HG03442 (cell line): ENCODE measurements around the gene MAMDC2.

Source experiments
- ATAC-seq: cut with Tn5 transposase; IDR thresholded peaks from one replicate; pipeline ENCODE4 v1.9.1; 2021; ENCODE audit warnings: mild to moderate bottlenecking, moderate library complexity; ENCODE audit not compliant: unreplicated experiment

Gene MAMDC2

GRCh38 chr9:70127540-70128416 is 84.1 kb downstream of the MAMDC2 start:
- ATAC-seq, result no peak

DNA sequence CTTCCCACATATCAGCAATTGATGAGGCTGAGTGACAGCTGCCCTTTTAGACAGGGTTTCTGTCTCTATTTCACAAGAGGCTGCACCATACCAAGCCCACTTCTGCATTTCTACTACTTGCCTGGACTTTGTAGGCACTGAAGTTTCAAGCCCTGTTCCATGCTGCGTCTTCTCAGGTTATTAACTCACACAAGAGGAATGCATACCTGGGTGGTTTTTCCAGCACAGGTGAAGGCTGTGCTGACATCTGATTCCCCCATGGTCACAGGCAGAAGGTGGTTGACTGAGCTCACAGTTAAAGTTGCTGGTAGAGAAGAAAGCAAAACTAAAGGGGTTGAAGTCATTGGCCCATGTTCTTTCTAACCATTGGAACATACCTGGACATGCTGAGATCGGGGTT is 86.6 kb downstream of the MAMDC2 start:
- no peak for ATAC-seq

- no peak for ATAC-seq
Observed at GRCh38 chr9:70131296-70131695, 87.6 kb downstream of the MAMDC2 start.

DNA sequence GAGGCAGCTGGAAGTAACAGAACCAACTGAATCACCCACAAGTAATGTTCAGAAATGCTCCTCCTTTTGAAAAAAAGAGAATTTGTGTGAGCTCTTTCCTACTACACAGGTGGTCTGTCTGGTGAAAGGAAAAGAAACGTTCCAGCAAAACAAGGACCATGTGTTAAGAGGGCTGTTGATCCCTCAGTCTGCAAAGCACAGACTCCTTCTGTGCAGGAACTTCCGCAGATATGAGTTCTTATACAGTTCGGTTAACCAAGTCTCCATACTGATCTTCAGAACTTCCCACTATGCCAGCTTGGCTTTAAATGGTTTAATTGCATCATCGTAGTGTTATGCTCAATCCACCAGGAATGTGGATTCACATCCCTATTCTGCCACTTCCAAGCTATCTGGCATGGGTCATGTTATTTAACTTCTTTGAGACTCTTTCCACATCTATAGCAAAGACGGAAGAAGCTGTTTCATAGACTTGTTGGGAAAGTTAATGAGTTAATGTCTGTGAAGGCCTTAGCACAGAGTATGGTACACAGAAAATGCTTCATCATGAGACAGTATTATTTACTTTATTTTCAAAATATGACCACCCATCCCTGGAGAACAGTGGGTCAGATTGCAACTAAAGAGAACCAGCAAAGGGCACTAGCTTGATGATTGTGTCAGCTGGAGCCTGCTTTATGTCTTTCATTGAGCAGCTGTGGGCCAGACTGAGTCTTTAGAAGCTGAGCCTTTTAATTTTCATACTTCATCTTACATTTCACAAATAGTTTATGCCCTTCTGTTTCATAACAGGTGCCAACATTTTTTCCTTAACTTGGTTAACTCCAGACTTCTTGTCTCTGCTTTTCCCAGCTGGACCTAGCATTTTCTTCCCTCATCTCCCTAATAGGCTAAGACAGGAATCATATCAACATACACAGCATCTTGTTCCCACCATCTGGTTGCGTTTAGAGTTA is 89.9 kb downstream of the MAMDC2 start:
- ATAC-seq, result no peak

DNA sequence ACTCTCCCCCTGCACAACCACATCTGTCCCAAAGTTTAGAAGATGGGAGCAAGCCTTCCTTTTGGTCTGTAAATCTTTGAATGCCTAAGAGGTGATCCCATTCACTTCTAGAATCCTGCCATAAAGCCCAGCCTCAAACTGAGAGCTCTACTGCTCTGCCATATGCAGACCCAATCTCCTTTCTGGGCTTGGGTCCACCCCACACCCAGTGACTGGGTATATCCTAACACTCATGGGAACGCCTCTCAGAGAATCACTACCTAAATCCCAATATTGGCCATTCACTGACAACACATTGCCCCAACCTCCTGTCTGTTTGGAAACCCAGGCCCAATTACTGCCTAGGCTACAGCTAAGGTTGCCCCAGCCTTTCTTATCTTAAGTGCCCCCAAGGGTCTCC is 90.7 kb downstream of the MAMDC2 start:
- no peak for ATAC-seq

DNA sequence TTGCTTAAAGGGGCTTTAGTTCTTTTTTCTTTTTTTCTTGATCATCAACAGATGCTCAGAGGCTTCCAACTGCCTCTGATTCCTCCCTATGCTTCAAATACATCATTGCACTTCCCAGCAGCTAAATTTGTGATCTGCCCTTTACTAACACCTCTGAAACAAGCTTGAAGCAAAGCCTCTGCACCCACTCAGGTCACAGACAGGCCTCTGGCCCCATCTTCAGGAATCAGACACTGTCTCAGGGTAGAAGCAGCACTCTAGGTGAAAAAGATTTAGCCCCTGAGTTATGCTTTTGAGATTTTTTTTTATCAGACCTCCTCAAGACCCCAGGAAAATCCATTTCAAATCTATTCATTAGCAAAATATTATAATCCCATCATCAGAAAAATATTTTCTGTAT is 91.5 kb downstream of the MAMDC2 start:
- no peak for ATAC-seq

- no peak for ATAC-seq
Observed at GRCh38 chr9:70136632-70137031, 93.0 kb downstream of the MAMDC2 start.

GRCh38 chr9:70137577-70137976 is 93.9 kb downstream of the MAMDC2 start:
- ATAC-seq, result no peak

GRCh38 chr9:70142101-70142500 is 98.5 kb downstream of the MAMDC2 start:
- no peak for ATAC-seq

- ATAC-seq, result no peak
Observed at GRCh38 chr9:70143394-70144130, 99.9 kb downstream of the MAMDC2 start.

DNA sequence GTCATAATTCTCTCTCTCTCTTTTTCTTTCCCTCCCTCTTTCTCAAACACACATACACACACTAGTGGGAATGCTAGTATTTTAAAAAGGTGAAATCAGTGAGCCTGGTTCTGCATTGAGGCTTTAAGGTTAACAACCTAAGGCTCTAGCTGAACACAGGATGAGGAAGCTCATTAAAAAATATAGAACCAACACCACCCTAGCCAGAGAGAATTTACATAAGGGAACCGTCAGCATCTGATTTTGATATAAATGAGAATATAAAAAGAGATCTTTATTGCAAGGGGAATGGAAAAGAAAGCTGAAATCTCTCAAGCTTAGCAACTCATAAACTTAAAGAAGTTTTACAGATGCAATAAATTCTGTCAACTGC is 100.5 kb downstream of the MAMDC2 start:
- no peak for ATAC-seq

- ATAC-seq, result no peak
Observed at GRCh38 chr9:70145981-70146380, 102.3 kb downstream of the MAMDC2 start.

GRCh38 chr9:70147196-70147595 is 103.5 kb downstream of the MAMDC2 start:
- ATAC-seq, result no peak

DNA sequence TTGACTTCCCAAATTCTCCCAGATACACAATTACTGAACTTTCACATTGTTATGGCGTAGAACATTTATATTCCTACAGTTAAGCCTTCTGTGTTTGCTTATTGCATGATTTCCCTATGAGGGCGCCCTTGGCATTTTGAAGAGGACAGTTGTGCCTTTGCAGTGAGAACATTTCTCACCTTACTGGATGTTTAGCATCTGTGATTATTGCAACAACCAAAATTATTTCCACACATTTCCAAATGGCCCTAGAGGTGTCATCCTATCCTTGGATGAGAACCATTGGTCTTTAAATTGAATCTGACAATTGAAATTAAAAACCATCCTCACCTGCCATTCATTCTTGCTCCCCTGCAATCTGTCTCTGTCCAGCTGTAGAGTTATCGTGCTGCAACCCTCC is 104.0 kb downstream of the MAMDC2 start:
- no peak for ATAC-seq

- ATAC-seq, result no peak
Observed at GRCh38 chr9:70152350-70152749, 108.7 kb downstream of the MAMDC2 start.

- ATAC-seq, result no peak
Observed at GRCh38 chr9:70156729-70157128, 113.1 kb downstream of the MAMDC2 start.

DNA sequence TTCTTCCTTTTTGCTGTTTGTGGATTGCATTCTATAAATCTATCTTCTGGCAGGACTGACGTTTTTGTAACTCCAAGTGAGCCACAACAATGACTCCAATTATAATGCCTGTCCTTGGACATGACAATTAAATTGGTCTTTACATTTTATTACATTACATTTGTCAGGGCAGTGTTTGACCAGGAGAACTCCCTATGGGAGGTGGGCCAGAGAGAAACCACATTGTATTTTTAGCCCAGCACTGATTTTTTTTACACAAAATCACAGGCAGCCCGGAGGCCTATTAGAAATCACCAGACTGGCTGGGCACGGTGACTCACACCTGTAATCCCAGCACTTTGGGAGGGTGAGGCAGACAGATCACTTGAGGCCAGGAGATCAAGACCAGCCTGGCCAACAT is 116.0 kb downstream of the MAMDC2 start:
- no peak for ATAC-seq

GRCh38 chr9:70160686-70161600 is 117.3 kb downstream of the MAMDC2 start:
- no peak for ATAC-seq

DNA sequence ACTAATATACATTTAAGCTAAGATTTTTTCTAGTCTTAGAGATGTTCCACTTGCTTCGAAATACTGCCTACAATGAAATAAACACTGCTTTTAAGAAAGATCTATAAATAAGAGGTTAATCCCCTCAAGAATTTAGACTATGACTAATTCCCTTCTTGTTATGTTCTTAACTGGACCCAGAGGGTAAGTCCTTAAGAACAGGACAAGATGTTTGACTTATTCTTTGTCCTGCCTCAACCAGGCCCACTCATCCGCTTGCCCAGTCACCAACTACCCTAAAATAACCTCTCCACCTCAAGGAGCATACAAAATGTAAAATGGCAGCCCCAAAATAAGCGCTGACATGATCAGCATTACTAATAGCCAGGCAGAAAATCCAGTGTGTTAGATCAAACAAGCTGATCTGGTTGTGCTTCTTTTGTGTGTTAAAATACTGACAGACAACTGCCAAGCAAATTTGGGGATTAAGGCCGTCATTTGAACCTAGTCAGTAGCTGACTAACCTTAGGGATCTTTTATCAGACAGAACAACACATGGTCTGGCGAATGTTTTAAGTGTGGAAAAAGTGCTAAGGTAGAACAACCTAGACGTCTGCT is 121.5 kb downstream of the MAMDC2 start:
- no peak for ATAC-seq

GRCh38 chr9:70168521-70168920 is 124.9 kb downstream of the MAMDC2 start:
- no peak for ATAC-seq
